Heart left ventricle (tissue), 13 donors: ENCODE data around the gene HACD2.

Experiments
- CTCF ChIP-seq, 12 donors: fragments of 200-600 bp; sonication (generic) in 4 of 12; IDR thresholded peaks; one replicate each; pipeline versions ENCODE4 v1.5.0 to v1.8.0; 2018 to 2022; ENCODE audit warnings: antibody characterized with exemption in 12 of 12, mild to moderate bottlenecking in 5 of 12
- POLR2A ChIP-seq, 2 donors: fragments of 450-650 bp; IDR thresholded peaks; one replicate each; pipeline ENCODE4 v1.6.1; 2017; ENCODE audit warnings: antibody characterized with exemption in 2 of 2, mild to moderate bottlenecking in 2 of 2, moderate library complexity in 2 of 2
- donor health status: ischemic (EF 13 %, LVEDD 7.1; RV severe dilation, severe dysfunction).
- donor health status: DM: no; HTN: yes; CAD: no.
- donor health status: DM: no; HTN: no; CAD: no.
- donor health status: ischemic (EF 25% LVEDD 6.9; RV normal size, moderate dysfunction).
- donor health status: ischemic (EF 25% LVEDD 5.7; RV mildly dilated, moderate dysfunction).
- donor health status: ischemic (EF 35%, LVEDD 5.7; RV mildly dilated, moderate dysfunction).
- donor health status: nonischemic (EF 11% LVEDD 7.7; RV severe dilation, severe dysfunction).
- donor health status: DM: yes; HTN: yes; CAD: no.
- donor health status: PGD.
- donor health status: ischemic (EF 29% LVEDD 5.4; RV normal size, mild dysfunction).
- donor health status: nonischemic (EF 23%, LVEDD 6.1; RV moderate dilation, normal function).

GRCh38 chr3:123571973-123572365 is 12.9 kb downstream of the HACD2 start:
- no peak for TF ChIP-seq CTCF (IDR thresholded peaks at IDR 0.05)
- no peak for TF ChIP-seq POLR2A (IDR thresholded peaks at IDR 0.05)
